GM12864 (cell line): ENCODE results near the gene SFXN2.

Source experiments
- DNase-seq: peaks from one replicate; pipeline ENCODE4 v3.0.0-alpha.2; 2011; ENCODE audit warnings: low read depth
- H3K4me3 ChIP-seq: 2 replicates; pipeline ENCODE4 v1.5.1; 2011; ENCODE audit warnings: mild to moderate bottlenecking, low read depth, low read length, control low read depth
- TF ChIP-seq, protein P1 (sequence below): IDR thresholded peaks from 2 replicates; pipeline ENCODE4 v1.5.1; 2011; ENCODE audit warnings: low read depth, mild to moderate bottlenecking, moderate library complexity, low read length, control low read depth, inconsistent platforms; ENCODE audit errors: missing control alignments

The SFXN2 gene

DNA sequence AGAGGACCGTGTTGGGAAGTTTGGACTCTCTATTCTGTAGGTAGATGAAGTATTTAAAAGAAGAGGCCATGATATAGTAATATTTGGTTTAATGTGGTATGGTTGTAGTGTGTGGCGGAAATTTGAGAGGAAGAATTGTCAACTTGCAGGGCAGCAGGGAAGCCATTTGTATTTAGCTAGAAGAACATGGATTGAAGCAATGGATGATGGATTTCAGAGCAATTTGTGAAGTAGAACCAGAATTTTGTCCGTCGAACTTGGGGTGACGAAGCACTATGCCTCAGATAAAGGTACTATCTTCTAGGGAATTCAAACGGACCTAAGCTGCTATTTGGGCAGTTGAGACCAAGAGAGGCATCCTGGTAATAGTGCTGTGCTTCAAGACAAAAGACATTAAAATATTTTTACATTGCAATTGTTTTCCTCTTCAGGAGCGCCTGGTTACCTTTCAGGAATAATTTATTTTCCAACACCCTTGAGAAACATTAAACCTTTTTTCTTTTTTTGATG is 28.7 kb downstream of the SFXN2 start:
- H3K4me3 ChIP-seq, result no peak overlapping the region
- TF ChIP-seq, protein P1, sequence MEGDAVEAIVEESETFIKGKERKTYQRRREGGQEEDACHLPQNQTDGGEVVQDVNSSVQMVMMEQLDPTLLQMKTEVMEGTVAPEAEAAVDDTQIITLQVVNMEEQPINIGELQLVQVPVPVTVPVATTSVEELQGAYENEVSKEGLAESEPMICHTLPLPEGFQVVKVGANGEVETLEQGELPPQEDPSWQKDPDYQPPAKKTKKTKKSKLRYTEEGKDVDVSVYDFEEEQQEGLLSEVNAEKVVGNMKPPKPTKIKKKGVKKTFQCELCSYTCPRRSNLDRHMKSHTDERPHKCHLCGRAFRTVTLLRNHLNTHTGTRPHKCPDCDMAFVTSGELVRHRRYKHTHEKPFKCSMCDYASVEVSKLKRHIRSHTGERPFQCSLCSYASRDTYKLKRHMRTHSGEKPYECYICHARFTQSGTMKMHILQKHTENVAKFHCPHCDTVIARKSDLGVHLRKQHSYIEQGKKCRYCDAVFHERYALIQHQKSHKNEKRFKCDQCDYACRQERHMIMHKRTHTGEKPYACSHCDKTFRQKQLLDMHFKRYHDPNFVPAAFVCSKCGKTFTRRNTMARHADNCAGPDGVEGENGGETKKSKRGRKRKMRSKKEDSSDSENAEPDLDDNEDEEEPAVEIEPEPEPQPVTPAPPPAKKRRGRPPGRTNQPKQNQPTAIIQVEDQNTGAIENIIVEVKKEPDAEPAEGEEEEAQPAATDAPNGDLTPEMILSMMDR, result no peak
- no peak for DNase-seq

DNA sequence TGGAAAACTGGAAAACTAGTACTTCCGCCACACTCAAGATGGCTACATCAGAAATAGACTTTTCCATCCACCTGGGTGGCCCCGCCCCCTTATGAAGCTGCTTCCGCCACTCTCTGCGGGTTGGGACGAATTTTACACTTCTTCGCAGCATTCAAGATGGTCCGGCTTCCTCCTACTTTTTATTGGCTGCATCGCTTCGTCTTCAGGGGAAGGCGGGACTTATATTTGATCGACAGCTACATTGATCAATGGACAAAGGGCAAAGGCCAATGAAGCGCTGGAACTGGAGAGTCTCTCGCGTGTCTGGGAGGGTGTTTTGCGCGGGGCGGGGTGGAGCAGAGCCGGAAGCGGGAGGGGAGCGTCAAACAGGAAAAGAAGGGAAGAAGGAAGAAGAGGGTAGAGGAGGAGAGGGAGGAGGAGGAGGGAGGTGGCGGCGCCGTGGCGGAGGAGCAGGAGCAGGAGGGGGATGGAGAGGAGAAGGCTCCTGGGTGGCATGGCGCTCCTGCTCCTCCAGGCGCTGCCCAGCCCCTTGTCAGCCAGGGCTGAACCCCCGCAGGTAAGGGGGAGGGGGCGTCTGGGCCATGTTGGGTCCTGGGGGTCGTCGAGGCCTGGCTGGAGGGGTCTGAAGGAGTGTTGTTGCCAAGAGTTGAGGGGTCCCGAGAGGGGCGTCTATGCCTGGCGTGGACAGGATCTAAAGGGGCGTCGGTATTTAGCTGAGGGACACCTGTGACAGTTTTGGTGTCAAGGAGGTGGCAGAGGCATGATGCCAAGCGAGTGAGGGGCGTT is 29.3 kb downstream of the SFXN2 start, which contains the start of gene WBP1L:
Gene WBP1L (plus strand): TSS at position 361 of the 786 bp plus-strand sequence. CDS start 106 bp downstream, at position 467.
- TF ChIP-seq, protein P1, result no peak

DNA sequence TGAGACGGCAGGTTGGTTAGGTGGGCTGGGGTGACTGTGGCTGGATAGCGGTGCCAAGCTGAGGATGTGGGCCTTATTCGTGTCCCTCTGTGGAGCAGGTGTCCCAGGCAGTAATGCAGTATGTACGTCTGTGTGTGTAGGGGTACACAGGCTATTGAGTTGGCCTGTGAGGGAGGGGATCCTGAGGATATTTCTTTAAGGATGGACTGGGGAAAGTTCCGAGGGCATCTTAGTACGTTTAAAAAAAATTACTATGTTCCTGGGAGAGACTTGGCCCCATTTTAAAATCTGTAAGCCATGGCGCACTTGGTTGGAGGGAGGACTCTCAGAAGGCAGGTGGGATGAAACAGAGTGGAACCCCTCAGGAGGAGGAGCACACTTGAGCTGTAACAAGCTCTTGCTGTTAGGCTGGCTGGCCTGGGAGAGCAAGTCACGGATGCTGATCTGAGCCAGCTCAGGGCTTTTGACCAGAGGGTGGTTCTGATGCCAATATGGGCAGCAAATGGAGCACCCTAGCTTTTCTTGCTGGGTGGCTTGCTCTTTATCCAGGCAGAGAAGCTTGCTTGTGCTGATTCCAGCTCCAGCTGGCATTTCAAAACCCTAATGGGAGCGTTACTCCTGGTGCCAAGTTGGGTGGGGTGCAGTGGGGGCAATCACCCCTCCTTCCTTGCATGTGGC is 30.1 kb downstream of the SFXN2 start:
- H3K4me3 ChIP-seq, result peak overlapping the region; percentile 93
- no peak for DNase-seq
- TF ChIP-seq, protein P1, result no peak

More for the DNA sequence above, 29.3 kb downstream of the SFXN2 start, which contains the start of gene WBP1L:
- DNase-seq, result peak; percentile 98
- H3K4me3 ChIP-seq, result peak within 1 kb of the TSS; percentile 93

DNA sequence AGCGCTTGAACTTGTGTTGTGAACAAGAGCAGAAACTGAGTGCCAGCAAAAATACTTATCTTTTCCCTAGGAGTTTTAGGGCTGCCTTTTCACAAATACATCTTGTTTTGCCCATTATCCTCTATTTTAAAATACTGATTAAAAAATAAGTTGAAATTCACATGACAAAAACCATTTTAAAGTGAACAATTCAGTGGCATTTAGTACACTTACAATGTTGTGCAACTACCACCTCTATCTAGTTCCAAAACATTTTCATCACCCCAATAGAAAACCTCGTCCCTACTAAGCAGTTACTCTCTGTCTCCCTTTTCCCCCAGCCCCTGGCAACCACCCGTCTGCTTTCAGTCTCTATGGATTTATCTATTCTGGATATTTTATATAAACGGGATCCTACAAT is 30.7 kb downstream of the SFXN2 start:
- H3K4me3 ChIP-seq, result peak overlapping the region; percentile 93; the same call in 1 of the 2 replicates
- DNase-seq, result no peak
- TF ChIP-seq, protein P1, result no peak

DNA sequence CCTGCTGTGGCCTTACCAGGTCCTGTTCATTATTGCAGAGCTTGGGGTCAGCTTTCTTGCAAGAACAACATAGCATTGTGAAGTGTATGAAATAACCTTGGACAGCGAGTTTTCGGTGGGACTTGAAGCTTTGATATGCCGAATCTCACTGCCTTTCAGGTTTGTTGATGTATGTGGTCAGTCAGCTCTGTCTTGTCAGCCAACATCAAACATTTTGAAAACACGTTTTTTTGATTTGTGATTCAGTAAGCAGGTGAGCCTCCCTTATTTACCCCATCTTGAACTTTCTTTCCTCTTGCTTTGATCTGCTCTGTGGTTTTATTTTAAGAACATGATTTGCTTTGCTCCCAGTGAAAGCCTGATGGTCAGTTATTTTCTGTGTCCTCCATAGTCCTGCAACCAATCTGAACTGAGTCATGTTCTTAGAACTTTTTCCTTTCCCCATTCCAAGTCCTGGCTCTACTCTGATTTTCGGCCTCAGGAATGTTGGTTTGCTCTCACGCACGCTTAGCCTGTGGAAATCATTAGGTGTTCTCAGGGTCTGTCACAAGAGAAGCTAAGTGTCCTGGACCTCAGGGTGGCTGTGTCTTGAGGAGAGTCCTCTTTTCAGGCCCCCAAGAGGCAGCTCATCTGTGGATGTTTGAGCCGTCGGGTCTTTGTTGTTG is 38.0 kb downstream of the SFXN2 start:
- DNase-seq, result no peak
- TF ChIP-seq, protein P1, result no peak
- no peak overlapping the region for H3K4me3 ChIP-seq

DNA sequence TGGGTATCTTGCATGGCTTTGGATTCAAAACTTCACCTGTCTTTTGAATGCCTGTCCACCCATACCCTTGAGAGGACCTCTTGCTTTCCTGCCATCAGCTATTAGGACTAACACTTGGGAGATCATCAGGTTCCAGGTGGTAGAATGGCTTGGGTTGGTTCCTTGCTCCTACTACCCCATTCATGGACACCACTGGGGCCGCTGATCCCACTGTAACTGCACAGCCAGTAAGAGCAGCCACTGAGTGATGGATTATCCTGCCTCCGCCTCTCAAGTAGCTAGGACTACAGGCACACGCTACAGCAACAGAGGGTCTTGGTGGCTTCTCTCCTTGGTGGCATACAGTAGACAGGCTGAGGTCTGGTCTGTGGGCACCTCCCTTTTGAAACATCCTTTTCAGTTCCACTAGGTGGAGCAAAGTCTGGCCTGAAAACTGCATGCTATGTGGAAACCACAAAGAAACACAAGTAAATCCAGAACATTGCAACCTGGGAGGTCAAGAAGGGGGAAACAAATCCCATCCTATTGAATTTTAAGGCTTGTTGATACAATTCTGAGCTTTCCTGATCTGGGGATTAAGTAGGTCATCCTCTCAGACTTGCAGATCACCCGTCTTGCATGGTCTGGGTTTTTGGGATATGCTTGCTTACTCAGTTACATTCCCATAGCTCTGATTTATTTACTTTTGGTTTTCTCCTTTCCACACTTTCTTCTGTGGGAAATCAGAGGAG is 38.7 kb downstream of the SFXN2 start:
- H3K4me3 ChIP-seq, result no peak overlapping the region
- TF ChIP-seq, protein P1, result peak; percentile 57
- no peak for DNase-seq
